GM19025 (cell line): Measurements from ENCODE around the gene TIGD1.
"Not testable (repeated sequence)": the region's sequence is repeated elsewhere in the genome, so short reads cannot be mapped to it uniquely, and the experiment has no call there.

ENCODE experiments used
- ATAC-seq: cut with Tn5 transposase; IDR thresholded peaks from one replicate; pipeline ENCODE4 v1.9.1; 2021; ENCODE audit warnings: mild to moderate bottlenecking, low read depth, moderate library complexity; ENCODE audit not compliant: unreplicated experiment

TIGD1 gene

DNA sequence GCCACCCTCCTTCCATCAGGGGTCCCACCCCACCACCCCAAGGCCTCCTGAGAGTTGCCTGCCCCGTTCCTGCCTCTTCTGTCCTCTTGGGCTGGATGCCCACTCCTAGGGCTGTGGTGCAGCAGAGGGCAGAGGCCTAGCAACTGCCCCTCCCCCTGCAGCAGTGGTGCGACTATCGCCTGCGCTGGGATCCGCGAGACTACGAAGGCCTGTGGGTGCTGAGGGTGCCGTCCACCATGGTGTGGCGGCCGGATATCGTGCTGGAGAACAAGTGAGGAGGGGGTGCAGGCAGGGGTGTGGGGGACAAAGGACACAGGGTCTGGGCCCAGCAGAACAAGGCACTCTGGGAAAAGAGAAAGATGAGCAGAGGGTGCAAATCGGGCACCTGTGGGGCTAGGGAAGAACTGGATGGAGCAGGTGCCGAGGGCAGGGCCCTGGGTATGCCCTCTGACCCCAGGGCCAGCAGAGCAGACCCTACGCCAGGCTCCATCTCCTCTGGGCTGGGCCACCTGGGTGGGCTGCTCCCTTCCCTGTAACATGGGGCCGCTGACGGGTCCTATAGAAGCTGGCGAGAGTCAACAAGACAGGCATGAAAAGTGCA is 9.8 kb downstream of the TIGD1 start:
- no peak for ATAC-seq

GRCh38 chr2:232539298-232540231 is 10.8 kb downstream of the TIGD1 start, which contains the start of gene CHRNG:
Gene CHRNG (plus strand): TSS chr2:232539692. CDS start chr2:232539748, 56 bp downstream.
- ATAC-seq, result no peak

DNA sequence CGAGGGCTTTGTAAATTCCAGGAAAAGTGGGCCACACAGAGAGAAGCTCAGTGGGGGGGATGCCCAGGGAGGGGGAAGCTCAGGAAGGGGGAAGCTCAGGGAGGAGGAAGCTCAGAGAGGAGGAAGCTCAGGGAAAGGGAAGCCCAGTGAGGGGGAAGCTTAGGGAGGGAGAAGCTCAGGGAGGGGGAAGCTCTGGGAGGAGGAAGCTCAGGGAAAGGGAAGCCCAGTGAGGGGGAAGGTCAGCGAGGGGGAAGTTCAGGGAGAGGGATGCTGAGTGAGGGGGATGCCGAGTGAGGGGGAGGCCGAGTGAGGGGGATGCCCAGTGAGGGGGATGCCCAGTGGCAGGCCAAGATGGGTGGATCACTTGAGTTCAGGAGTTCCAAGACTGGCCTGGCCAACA is 11.7 kb downstream of the TIGD1 start:
- ATAC-seq, result no peak

- no peak for ATAC-seq
Observed at GRCh38 chr2:232537499-232537898, 12.9 kb downstream of the TIGD1 start.

- ATAC-seq, result no peak
Observed at GRCh38 chr2:232537079-232537478, 13.3 kb downstream of the TIGD1 start.

GRCh38 chr2:232535761-232536530 is 14.4 kb downstream of the TIGD1 start:
- no peak for ATAC-seq

GRCh38 chr2:232534940-232535651 is 15.3 kb downstream of the TIGD1 start:
- no peak for ATAC-seq

DNA sequence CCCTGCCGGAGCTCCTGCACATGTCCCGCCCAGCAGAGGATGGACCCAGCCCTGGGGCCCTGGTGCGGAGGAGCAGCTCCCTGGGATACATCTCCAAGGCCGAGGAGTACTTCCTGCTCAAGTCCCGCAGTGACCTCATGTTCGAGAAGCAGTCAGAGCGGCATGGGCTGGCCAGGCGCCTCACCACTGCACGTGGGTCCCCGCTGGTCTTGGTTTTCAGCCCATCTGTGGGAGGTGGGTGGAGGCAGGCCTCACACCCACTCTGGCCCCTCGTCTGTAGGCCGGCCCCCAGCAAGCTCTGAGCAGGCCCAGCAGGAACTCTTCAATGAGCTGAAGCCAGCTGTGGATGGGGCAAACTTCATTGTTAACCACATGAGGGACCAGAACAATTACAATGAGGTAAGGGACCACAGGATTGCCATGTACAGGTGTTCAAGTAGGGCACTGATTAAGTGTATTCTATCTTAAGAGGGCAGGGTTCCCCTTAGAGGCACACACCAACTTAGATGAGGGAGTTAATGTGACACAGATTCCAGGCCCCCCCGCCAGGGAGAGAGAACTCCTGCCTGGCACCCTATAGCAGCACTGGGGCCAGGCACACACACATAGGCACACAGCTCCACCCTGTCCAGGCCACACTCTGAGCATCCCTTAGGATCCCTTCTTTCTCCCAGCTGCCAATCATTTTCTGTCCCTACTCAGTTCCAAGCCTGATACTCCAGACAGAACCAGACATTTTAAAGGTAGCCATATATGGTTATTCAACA is 16.2 kb downstream of the TIGD1 start:
- no peak for ATAC-seq

DNA sequence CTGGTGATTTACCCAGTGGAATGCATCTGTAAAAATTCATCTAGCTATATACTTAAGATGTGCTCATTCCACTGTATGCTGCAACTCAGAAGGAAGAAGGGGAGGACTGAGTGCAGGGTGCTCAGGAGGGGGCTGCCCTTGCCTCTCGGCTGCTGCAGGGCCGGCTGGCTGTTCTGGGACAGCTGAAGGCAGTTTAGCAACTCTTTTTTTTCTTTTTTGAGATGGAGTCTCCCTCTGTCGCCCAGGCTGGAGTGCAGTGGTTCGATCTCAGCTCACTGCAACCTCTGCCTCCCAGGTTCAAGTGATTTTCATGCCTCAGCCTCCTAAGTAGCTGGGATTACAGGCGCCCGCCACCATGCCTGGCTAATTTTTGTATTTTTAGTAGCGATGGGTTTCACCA is 17.5 kb downstream of the TIGD1 start:
- not testable (repeated sequence) for ATAC-seq

DNA sequence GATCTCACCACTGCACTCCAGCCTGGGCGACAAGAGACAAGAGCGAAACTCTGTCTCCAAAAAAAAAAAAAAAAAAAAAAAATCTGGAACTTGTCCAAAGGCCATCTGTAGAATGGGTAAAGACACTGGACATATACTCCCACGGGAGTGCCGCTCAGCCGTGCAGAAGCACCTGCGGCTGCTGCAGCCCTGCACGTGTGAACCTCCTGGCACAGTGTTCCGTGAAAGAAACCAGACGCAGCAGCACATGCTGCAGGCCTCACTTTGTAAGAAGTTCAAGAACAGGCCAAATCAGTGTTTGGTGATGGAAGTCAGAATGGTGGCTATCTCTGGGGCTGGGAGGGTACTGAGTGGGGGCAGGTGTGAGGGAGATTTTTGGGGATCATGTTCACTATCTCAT is 17.9 kb downstream of the TIGD1 start:
- no peak for ATAC-seq

- ATAC-seq, result no peak
Observed at GRCh38 chr2:232530626-232531260, 19.6 kb downstream of the TIGD1 start.

GRCh38 chr2:232529806-232530547 is 20.4 kb downstream of the TIGD1 start:
- no peak for ATAC-seq

GRCh38 chr2:232528746-232529460 is 21.5 kb downstream of the TIGD1 start:
- ATAC-seq, result no peak

DNA sequence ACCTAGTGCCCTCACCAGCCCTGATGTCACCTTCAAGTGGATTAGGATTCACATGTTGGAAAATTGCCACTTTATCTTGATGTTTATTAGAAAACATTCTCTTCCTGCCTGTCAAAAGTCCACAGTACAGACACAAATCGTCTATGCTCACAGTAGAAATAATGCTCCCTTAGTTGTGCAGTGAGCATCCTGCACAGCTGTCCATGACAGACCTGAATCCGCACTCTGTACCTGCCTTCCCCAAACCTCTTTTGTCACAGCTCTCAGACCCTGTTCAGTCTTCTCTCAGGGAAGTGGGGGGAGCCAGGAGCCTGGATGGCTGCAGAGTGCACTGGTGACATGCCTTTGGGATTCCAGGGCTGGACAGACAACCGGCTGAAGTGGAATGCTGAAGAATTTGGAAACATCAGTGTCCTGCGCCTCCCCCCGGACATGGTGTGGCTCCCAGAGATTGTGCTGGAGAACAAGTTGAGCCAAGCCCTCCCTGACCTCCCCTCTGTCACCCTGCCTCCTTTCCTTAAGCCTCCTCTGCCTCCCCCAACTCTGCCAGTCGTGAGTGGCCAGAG is 22.4 kb downstream of the TIGD1 start:
- no peak for ATAC-seq

GRCh38 chr2:232526372-232526941 is 23.9 kb downstream of the TIGD1 start:
- no peak for ATAC-seq

GRCh38 chr2:232525791-232526371 is 24.5 kb downstream of the TIGD1 start, which contains the start of gene CHRND:
Gene CHRND (plus strand): TSS chr2:232526160. CDS start chr2:232526216, 56 bp downstream.
- ATAC-seq, result no peak

- ATAC-seq, result no peak
Observed at GRCh38 chr2:232525199-232525598, 25.2 kb downstream of the TIGD1 start.
